Stimulated activated CD4-positive, alpha-beta T cell treated with anti-CD3 and anti-CD28 coated beads, Interleukin-12 subunit alpha, Interleukin-12 subunit beta, amount 100 ng/mL, for 48 hours (primary cell): Measurements from ENCODE around the gene TEDC2.
"Not testable (repeated sequence)": the region's sequence is repeated elsewhere in the genome, so short reads cannot be mapped to it uniquely, and the experiment has no call there.

ENCODE experiments used
- DNase-seq, 3 donors: peaks; one replicate each; pipeline ENCODE4 v3.0.0-alpha.2; 2020; ENCODE audit warnings: low read depth in 2 of 3, low spot score in 1 of 3

The TEDC2 gene

GRCh38 chr16:2459647-2460390, at the start of gene TEDC2:
TEDC2 (plus strand) TSS chr16:2460109; CDS start chr16:2460145, 36 bp downstream.
- peak; percentile 94 to 98 (median 94) for DNase-seq

- no peak for DNase-seq
These were observed 44.8 kb upstream of the TEDC2 start for GRCh38 chr16:2415085-2415484.

- DNase-seq = no peak
These were observed 39.9 kb upstream of the TEDC2 start for GRCh38 chr16:2420035-2420434.

GRCh38 chr16:2422123-2422867, 37.6 kb upstream of the TEDC2 start:
- DNase-seq = no peak

GRCh38 chr16:2424061-2425007, 35.6 kb upstream of the TEDC2 start:
- no peak for DNase-seq

- no peak for DNase-seq
These were observed 34.8 kb upstream of the TEDC2 start for GRCh38 chr16:2425008-2425518.

GRCh38 chr16:2425825-2426430, 34.0 kb upstream of the TEDC2 start:
- DNase-seq = no peak

GRCh38 chr16:2426941-2427361, 33.0 kb upstream of the TEDC2 start:
- DNase-seq = no peak

- DNase-seq = no peak
These were observed 32.4 kb upstream of the TEDC2 start for GRCh38 chr16:2427526-2427925.

GRCh38 chr16:2428051-2428783, 31.7 kb upstream of the TEDC2 start:
- DNase-seq = peak in 1 of 3 donors; percentile 7

- no peak for DNase-seq
These were observed 31.2 kb upstream of the TEDC2 start for GRCh38 chr16:2428784-2429033.

GRCh38 chr16:2429034-2429770, 30.7 kb upstream of the TEDC2 start, which contains the start of gene CCNF:
CCNF (plus strand) TSS chr16:2429447; CDS start chr16:2429482, 35 bp downstream.
- peak; percentile 95 to 99 (median 97) for DNase-seq

GRCh38 chr16:2429771-2430663, 29.9 kb upstream of the TEDC2 start:
- no peak for DNase-seq

- no peak for DNase-seq
These were observed 27.6 kb upstream of the TEDC2 start for GRCh38 chr16:2432286-2432685.

GRCh38 chr16:2432801-2433505, 27.0 kb upstream of the TEDC2 start:
- no peak for DNase-seq

- DNase-seq = not testable (repeated sequence)
These were observed 24.7 kb upstream of the TEDC2 start for GRCh38 chr16:2435236-2435635.

GRCh38 chr16:2436110-2436509, 23.8 kb upstream of the TEDC2 start:
- DNase-seq = no peak
